GM03348 (cell line): ENCODE results near the gene GJD2.

ENCODE experiments used
- DNase-seq: peaks from one replicate; pipeline ENCODE4 v3.0.0; 2012; ENCODE audit warnings: low spot score

Gene GJD2

GRCh38 chr15:34724481-34724880 lies 30.3 kb downstream of the GJD2 start:
- DNase-seq = no peak

DNA sequence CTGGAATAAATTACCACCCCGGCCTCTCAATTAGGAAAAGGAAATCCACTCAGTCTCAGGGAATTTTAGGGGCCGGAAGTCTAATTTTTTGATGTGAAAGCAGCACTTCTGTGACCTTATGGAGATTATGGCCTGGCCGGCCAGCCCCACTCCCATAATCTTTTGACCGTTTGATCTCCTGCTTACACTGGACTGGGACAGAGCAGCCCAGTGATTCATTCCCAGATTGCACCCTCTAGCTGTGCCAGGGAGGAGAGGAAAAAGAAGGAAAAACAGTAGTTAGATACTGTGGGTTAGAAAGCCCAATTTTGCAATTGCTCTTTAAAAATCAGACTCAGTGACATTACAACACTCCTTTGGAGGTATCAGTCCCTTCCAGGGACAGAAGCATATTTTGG lies 32.4 kb downstream of the GJD2 start:
- peak; percentile 70 for DNase-seq

- DNase-seq = peak; percentile 92
These were observed 32.9 kb downstream of the GJD2 start for GRCh38 chr15:34721802-34722438.

DNA sequence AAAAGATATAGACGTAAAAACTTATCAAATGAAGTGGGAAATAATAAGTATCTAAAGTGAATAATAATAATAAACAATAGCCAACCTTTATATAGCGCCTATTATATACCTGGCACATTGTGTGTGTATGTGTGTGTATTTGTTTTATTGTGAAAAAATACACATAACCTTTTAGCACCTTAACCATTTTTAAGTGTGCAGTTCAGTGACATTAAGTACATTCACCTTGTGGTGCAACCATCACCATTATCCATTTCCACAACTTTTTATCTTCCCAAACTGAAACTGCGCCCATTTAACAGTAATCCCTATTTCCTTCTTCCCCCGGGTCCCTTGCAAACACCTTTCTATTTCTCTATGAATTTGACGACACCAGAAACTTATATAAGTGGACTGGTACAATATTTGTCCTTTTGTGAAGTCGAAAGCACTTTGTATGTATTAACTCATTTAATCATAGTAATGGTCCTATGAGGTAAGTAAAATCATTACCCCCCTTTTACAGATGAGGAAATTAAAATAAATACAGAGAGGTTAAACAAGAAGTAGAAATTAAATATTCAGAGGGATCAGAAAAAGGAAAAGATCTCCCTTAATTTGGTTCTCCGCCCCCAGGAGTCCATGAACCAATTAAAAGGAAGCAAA lies 33.5 kb downstream of the GJD2 start:
- DNase-seq = no peak

- DNase-seq = no peak
These were observed 35.1 kb downstream of the GJD2 start for GRCh38 chr15:34719695-34720094.

DNA sequence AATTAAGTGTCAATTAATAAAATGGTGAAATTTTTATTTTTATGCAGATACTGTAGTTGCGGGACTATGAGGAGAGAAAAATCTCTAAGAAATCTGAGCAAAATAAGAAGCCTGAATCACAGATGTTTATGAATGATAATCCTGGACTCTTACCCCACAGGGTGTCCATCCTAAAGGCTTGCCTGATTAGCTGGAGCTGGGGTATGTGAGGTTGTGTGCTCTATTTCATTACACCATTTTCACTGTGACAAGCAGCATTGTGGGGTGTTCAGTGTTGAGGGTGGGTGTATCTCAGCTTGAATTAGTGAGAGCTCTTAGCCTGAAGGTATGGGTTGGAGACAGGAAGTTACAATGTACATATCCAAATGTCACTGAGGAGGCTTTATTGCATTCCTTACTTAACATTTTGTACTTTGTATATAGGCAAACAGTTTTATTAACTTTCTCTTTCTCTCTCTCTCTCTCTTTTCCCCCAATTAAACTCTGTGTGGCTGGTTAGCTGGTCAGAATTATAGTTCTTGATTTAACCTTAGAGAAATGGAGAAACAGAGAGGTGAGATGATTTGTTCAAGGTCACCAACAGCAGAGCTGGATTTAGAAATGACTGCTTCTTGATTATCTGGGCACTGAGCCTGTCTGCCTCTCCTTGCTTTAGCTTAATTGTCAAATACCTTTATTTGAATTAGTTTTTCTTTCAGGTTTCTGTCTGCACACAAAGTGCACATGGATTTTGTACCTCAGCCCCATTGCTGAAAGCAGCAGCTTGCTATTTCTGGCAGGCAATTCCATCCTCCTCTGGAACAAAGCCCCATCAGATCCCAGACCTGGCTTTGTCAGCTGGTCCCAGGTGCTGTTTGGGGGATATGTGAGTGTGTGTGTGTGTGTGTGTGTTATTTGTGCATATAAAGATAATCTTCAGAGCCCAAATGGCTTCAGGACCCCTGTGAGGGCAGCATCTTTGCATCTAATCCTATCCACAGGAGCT lies 35.8 kb downstream of the GJD2 start:
- no peak for DNase-seq

DNA sequence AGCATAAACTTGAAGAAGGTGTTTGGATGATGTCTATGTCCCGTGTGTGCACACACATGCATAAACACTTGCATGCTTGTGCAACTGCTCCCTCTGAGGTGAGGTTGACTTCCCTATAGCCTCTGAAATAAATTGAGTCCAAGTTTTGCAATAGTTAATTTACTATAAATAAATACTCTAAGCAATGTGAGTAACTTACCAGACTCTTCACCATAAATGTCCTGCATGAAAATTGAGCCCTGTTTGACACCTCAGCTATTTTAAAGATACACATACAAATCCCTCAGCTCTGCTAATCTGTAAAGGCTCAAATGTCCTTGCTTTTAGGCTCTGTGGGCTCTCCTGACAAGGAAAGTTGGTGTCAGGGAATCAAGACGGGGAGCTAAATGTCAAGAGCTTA lies 37.1 kb downstream of the GJD2 start:
- no peak for DNase-seq

DNA sequence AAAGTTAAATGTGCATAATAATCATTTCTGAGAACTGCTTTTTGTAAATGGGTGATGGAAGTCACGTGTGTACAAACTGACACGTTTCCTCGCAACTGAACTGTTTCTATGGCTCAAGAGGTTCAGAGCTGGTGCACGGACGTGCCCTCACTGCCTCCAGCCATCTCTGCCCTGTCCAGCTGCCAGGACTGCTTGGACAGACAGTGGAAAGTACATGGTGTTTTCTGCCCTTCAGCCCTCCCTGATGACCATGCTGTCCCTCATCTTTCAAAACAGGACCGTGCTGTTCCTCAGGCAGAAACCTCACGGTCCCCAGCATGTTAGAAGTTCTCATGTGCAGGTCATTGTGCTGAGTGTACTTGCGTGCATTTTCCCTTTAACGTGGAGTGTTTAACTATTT lies 38.7 kb downstream of the GJD2 start:
- no peak for DNase-seq

- no peak for DNase-seq
These were observed 40.2 kb downstream of the GJD2 start for GRCh38 chr15:34714476-34715121.

DNA sequence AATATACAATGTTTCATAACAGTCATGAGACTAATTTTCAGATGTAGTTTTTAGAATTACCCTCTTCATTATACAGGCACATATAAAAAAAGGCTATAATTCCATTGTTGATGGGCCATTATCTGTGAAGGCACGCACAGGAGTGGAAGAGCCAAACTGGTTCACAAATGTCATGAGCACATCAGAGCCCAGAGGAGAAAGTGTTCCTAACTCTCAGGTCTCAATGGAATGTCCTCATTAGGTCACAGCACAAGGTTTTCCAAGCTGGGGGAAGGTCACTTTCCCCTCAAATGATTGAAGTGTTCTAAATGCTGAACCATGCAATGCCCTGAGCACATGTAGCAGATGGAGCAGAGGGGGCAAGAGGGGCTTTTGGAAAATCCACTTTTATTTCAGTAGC lies 41.2 kb downstream of the GJD2 start:
- no peak for DNase-seq

- peak; percentile 61 for DNase-seq
These were observed 44.9 kb downstream of the GJD2 start for GRCh38 chr15:34709866-34710265.

DNA sequence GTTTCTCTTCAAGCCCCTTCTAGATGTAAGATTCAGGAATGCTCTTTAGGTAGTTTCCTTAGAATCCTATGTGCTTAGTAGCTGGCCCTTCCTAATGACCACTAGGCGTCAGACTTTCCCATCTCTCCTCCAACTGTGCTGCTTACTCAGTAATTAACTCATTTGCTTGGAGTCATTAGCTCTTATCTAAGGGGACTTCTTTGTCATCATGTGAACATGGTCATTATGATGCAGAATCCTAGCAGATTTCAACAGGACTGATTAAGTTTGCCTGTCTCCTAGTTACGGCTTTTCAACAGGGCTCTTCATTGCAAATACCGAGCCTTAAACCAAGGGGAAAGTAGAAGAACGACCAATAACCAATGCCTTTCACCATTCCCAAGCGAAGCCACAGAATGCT lies 46.4 kb downstream of the GJD2 start:
- peak; percentile 66 for DNase-seq

GRCh38 chr15:34701536-34701935 lies 53.3 kb downstream of the GJD2 start:
- DNase-seq = no peak
